HEK293T (cell line): Measurements from ENCODE around the gene URB1.

ENCODE experiments used
- ARNT ChIP-seq: fragments of 450-650 bp; IDR thresholded peaks from 2 replicates; pipeline ENCODE4 v1.6.1; 2017; ENCODE audit warnings: mild to moderate bottlenecking
- CTBP1 ChIP-seq: fragments of 450-650 bp; IDR thresholded peaks from 2 replicates; pipeline ENCODE4 v1.6.1; 2016; ENCODE audit warnings: borderline replicate concordance
- HDGF ChIP-seq: fragments of 450-650 bp; IDR thresholded peaks from 2 replicates; pipeline ENCODE4 v1.6.1; 2017; ENCODE audit warnings: antibody characterized with exemption, borderline replicate concordance
- LEF1 ChIP-seq: fragments of 450-650 bp; IDR thresholded peaks from 2 replicates; pipeline ENCODE4 v1.6.1; 2017; ENCODE audit warnings: mild to moderate bottlenecking, borderline replicate concordance
- NFRKB ChIP-seq: fragments of 450-650 bp; IDR thresholded peaks from 2 replicates; pipeline ENCODE4 v1.6.1; 2016; ENCODE audit warnings: mild to moderate bottlenecking, moderate library complexity
- SP1 ChIP-seq: fragments of 450-650 bp; IDR thresholded peaks from 2 replicates; pipeline ENCODE4 v1.6.1; 2017

DNA sequence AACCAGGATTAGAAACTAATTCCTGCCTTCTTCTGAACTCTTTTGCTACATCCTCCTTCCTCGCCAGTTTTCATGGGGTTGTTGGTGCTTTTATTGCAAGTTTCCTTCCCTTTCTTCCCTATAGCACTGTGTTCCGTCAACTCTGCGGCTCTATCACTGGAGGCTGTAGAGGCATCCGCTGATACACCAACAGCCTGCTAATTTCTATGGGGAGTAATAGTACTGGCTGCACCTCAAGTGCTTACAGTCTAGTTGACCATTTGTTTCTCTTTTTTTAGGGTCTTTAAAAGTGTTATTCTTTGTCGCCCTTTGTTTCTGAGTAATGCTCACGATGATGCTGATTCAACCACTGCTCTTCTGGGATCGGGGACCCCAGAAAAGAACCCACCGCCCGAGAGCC, 114.7 kb downstream of the URB1 start:
- no peak for TF ChIP-seq CTBP1
- no peak for TF ChIP-seq NFRKB
- no peak for TF ChIP-seq ARNT
- TF ChIP-seq SP1 = no peak
- TF ChIP-seq HDGF = no peak
- no peak for TF ChIP-seq LEF1
